ENCODE data around the gene PLCB4.

Gene PLCB4

DNA sequence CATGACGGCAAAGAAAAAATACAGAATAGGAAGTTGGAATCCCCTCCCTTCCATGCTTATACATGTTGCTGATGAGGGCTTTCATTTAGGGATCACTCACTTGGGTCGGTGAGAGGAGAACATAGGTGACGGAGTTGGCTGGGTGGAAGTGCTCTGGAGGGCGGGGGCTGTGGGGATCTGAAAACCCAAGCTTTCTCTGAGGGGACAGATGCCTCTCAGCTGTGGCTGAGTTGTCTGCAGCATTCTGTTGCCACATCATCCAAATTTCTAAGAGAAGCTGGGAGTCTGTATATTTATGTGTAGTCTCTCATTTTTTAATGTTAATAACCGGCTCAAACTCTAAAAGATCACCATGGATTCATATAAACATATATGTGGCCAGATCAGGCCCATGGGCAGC is 141.5 kb downstream of the PLCB4 start:
- no peak overlapping the region for H3K27ac Mint-ChIP-seq
- H3K27me3 Mint-ChIP-seq, result no peaks in the 10 kb centered on the region
- ATAC-seq (no peak), DNase-seq (no peak)
- H3K9me3 Mint-ChIP-seq, result no peaks in the 10 kb centered on the region
- no peaks in the 10 kb centered on the region for H3K4me1 Mint-ChIP-seq
- H3K4me3 Mint-ChIP-seq, result no peak overlapping the region
- no peaks in the 10 kb centered on the region for H3K36me3 Mint-ChIP-seq (ENCODE audit: low read depth)

DNA sequence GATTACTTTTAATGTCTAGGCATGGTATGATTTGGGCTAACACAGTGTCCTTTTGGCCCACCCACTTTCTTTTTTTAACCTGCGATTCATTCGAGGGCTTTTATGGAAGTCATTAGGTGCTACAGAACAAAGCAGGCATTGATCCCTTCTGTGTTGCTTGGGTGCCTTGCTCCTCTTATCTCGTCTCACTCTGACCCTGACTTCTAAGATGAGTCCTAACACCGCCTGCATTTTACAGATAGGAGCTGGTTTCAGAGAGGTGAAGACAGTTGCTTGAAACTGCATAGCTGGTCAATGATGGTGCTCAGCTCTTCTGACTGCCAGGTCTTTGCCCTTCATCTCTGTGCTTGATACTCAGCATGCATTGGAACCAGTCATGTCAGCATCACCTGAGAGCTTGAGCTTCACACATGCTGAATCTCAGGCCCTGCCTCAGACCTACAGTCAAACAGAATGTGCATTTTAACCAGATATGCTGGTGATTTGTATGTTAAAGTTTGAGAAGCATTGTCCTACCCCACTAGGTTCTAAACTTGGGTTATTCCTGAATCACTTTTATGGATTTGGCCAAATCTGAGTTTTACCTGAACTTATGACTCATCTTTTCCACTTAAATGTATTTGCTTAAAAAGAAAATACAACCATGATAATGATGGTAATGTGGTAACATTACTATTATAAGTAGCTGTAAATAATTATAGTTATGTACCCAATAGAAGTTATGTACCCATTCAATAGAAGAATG is 142.3 kb downstream of the PLCB4 start:
- no peak overlapping the region for H3K4me3 Mint-ChIP-seq
- no peaks in the 10 kb centered on the region for H3K4me1 Mint-ChIP-seq
- ATAC-seq, result no peak
- H3K27ac Mint-ChIP-seq, result no peak overlapping the region
- peaks cover 4% of the 10 kb centered on the region for H3K9me3 Mint-ChIP-seq
- no peaks in the 10 kb centered on the region for H3K36me3 Mint-ChIP-seq (ENCODE audit: low read depth)
- no peak for DNase-seq
- no peaks in the 10 kb centered on the region for H3K27me3 Mint-ChIP-seq

DNA sequence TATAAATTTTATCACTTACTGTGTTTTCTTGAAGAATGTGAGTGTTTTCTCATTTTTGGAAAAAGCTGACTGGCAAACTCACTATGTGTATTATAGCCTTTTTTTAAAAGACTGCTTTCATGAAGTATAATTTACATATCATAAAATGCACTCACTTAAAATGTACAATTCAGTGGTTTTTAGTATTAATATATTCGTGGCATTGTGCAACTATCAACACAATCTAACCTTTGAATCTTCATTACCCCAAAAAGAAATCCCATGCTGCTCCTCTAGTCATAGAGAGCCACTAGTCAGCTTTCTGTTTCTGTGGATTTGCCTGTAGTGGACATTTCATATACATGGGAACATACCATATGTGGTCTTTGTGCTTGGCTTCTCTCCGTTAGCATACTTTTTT is 143.8 kb downstream of the PLCB4 start:
- Mint-ChIP-seq H3K36me3 (ENCODE audit: low read depth) (no peaks in the 10 kb centered on the region), H3K4me1 (no peaks in the 10 kb centered on the region), H3K27me3 (no peaks in the 10 kb centered on the region), H3K27ac (no peak overlapping the region), H3K4me3 (no peak overlapping the region), H3K9me3 (peaks cover 8% of the 10 kb centered on the region)
- ATAC-seq, result no peak
- DNase-seq, result no peak

DNA sequence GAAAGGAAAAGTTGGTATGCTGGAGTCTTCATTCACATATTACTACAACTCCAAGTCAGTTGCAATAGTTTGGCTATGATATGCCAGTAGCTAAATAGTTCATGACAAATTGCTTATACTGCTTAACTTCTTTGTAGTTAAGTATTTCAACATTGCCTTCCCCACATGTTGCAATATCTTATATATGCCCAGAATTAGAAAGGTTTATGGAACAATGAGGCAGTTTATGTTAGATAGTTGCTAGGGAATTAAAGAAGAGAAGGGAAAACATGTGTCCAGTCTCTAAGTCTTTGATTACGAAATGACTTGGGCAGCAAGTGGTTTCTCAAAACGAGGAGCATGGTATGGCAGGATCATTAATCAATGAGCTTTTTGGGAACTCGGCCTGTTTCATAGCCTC is 145.8 kb downstream of the PLCB4 start:
- Mint-ChIP-seq H3K4me3 (no peak overlapping the region), H3K36me3 (ENCODE audit: low read depth) (no peaks in the 10 kb centered on the region), H3K27ac (no peak overlapping the region), H3K9me3 (peaks cover 8% of the 10 kb centered on the region), H3K4me1 (no peaks in the 10 kb centered on the region), H3K27me3 (no peaks in the 10 kb centered on the region)
- ATAC-seq (no peak), DNase-seq (no peak)

DNA sequence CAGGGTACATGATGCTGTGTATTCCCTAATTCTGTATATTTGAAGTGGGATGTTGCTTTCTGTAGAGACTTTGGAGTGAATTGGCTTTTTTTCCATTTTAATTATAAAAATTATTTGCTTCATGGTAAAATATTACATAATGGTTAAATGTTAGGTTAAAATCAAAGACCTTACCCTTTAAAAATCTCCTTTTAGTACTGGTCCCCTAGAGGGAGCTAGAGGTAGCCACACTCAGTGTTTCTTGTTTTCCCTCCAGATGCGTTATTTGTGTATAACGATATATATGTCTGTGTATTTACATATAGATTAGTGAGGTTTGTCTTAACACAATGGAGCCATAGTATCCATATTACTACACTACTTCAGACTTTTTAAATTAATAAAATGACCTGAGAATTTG is 146.7 kb downstream of the PLCB4 start:
- no peak overlapping the region for H3K27ac Mint-ChIP-seq
- ATAC-seq (no peak), DNase-seq (no peak)
- no peak overlapping the region for H3K4me3 Mint-ChIP-seq
- no peaks in the 10 kb centered on the region for H3K27me3 Mint-ChIP-seq
- peaks cover 8% of the 10 kb centered on the region for H3K9me3 Mint-ChIP-seq
- no peaks in the 10 kb centered on the region for H3K4me1 Mint-ChIP-seq
- no peaks in the 10 kb centered on the region for H3K36me3 Mint-ChIP-seq (ENCODE audit: low read depth)

DNA sequence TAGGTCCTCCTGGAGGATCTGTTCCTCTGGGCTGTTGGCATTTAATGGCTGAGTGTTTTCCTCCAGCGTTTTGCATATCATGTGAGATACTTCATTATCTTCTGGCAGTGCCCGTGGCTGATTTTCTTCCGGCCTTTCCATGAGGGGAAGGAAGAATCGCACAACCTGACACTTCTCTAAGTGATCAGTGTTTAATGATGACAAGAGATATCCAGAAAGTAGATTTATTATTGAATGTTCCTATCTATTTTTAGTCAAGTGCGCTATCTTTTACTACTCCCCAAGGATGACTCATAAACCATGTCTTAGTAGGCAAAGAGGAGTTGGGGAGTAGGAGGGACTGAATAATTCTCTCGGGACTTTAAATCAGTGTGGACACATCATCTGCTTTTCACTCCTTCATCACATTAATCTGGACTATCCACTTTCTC is 149.7 kb downstream of the PLCB4 start:
- H3K4me1 Mint-ChIP-seq, result no peaks in the 10 kb centered on the region
- H3K4me3 Mint-ChIP-seq, result no peak overlapping the region
- H3K9me3 Mint-ChIP-seq, result peaks cover 8% of the 10 kb centered on the region
- no peaks in the 10 kb centered on the region for H3K27me3 Mint-ChIP-seq
- ATAC-seq, result no peak
- DNase-seq, result no peak
- no peak overlapping the region for H3K27ac Mint-ChIP-seq
- no peaks in the 10 kb centered on the region for H3K36me3 Mint-ChIP-seq (ENCODE audit: low read depth)

DNA sequence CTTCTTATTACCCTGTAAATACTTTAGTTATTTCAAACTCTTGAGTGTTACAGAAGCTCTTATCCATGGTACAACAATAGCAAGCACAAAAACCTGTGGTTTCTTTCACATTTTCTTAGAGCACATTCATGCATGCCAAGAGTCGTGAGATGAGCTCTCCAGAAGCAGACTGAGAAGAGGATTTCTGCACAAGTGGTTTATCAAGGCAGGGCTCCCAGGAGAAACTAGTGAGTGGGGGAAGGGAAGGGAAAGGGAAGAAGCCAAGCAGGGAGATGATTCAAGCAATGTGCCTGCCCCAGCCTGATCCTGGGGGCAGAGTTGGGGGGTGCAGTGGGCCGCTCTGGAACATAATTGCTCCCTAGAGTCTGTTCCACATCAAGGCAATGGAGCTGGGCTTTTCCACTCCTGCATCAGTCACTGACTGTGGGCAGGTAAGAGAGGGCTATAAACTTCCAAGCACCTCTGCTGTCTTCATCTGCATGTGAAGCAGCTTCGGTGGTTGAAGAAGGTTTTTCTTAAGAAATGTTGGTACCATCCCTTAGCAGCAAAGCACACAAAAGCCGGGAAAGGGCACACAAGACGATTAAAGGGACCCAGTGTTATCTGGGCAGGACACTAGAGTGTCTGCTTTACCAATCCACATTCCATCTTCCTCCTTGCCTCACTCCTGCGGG is 152.1 kb downstream of the PLCB4 start:
- ATAC-seq, result no peak
- no peaks in the 10 kb centered on the region for H3K27me3 Mint-ChIP-seq
- H3K36me3 Mint-ChIP-seq (ENCODE audit: low read depth), result no peaks in the 10 kb centered on the region
- H3K27ac Mint-ChIP-seq, result no peak overlapping the region
- no peak overlapping the region for H3K4me3 Mint-ChIP-seq
- no peaks in the 10 kb centered on the region for H3K4me1 Mint-ChIP-seq
- peaks cover 4% of the 10 kb centered on the region for H3K9me3 Mint-ChIP-seq
- DNase-seq, result no peak

DNA sequence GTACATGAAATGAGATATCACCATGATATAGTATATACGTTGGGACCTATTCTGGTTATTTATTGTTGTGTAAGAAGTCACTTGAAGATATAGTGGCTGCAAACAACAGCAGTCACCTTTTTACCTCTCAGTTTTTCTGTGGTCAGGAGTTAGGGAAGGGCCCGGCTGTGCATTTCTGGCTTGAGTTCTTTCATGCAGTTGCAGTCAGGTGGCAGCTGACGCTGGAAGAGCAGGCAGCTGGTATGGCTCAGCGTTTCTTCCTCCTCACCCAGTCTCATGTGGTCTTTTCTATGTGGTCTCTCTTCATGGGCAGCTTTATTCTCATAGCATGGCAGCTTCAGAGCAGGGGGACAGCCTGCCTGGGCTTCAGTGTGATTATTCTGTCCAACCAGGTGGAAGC is 154.4 kb downstream of the PLCB4 start:
- Mint-ChIP-seq H3K4me3 (no peak overlapping the region), H3K4me1 (no peaks in the 10 kb centered on the region), H3K9me3 (no peaks in the 10 kb centered on the region), H3K36me3 (ENCODE audit: low read depth) (no peaks in the 10 kb centered on the region), H3K27me3 (no peaks in the 10 kb centered on the region), H3K27ac (no peak overlapping the region)
- ATAC-seq, result no peak
- no peak for DNase-seq

DNA sequence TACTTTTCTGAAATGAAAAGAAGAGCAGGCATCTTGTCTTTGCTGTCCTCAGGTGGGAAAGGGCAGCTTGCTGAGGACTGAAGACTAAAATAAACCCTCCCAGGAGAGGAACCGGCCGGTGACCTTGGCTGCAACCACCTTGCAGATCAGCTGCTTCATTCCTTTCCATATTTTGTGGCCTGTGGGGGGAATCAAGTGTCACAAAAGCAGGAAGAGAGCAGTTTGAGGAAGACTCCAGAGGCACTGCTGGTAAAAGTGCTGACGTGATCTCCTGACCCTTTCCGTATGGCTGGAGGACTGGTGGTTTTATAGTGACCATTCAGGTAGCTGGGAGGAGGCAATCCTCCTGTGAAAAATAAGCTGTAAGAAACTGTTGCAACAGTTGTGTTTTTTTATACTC is 157.0 kb downstream of the PLCB4 start:
- H3K27me3 Mint-ChIP-seq, result no peaks in the 10 kb centered on the region
- no peak for DNase-seq
- no peaks in the 10 kb centered on the region for H3K36me3 Mint-ChIP-seq (ENCODE audit: low read depth)
- no peak for ATAC-seq
- H3K27ac Mint-ChIP-seq, result no peak overlapping the region
- H3K4me1 Mint-ChIP-seq, result no peaks in the 10 kb centered on the region
- no peak overlapping the region for H3K4me3 Mint-ChIP-seq
- no peaks in the 10 kb centered on the region for H3K9me3 Mint-ChIP-seq

DNA sequence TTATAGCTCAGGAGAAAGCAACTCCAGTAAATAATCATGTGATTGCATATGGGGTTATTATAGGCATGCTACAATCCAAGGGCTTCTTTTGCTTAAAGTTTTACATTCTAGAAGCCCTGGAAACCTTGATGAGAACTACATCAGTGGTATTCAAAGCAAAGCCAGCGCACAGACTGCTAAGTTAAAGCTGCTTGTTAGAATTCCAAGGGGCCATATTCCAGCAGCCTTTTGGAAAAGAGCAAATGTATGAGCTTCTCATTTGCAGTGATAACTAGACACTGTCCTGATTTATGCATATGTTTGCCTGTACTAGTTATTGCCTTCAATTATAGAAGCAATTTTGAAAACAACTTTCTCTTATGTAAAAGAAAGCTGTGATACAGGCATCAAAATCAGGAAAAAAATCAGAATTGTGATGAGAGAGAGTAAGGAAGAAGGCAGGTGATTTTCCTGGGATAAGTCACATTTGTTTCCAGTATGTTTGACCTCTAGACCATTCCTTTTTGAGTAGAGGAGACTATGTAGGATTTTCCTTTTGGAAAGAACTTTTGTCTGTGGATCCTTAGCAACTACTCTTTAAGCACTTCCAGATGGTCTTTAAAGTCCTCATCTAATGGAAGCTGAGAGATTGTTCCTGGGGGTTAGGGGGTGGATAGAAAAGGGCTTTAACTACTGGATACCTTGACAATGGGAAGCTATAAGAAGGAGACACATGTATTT is 159.2 kb downstream of the PLCB4 start:
- H3K9me3 Mint-ChIP-seq, result no peaks in the 10 kb centered on the region
- H3K27me3 Mint-ChIP-seq, result no peaks in the 10 kb centered on the region
- ATAC-seq (no peak), DNase-seq (no peak)
- no peak overlapping the region for H3K27ac Mint-ChIP-seq
- H3K4me3 Mint-ChIP-seq, result no peak overlapping the region
- no peaks in the 10 kb centered on the region for H3K4me1 Mint-ChIP-seq
- no peaks in the 10 kb centered on the region for H3K36me3 Mint-ChIP-seq (ENCODE audit: low read depth)

DNA sequence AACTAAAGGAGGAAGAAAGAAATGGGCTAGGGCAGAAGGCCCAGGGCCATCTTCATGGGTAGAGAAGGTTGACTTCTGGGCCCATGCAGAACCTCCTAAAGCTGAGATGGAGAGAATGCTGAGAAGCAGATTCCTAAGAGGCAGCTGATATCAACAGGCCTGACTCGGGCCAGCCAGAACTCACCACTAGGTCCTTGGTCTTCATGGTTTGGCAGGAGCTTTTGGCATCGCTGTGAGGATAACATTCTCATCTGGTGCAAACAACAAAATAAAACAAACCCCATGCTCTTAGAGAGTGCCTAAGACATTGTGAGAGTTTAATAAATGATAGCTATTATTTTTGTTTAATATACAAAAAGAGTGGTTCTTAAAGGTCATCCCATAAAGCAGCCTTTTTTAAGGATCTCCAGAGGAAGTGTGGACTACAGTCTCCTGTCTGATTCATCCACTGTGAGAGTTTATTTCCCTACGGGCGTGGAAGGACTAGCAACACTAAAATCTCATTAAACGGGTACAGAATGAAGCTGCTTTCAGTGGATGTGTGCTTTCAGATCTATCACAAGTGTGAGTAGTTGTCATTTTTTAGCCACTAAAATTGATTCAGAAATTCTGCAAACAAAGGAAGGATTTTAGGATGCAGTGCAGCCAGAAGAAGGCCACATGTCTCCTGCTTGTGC is 160.0 kb downstream of the PLCB4 start:
- DNase-seq, result no peak
- Mint-ChIP-seq H3K27me3 (no peaks in the 10 kb centered on the region), H3K27ac (no peak overlapping the region), H3K4me1 (no peaks in the 10 kb centered on the region), H3K4me3 (no peak overlapping the region), H3K36me3 (ENCODE audit: low read depth) (no peaks in the 10 kb centered on the region), H3K9me3 (no peaks in the 10 kb centered on the region)
- ATAC-seq, result no peak

DNA sequence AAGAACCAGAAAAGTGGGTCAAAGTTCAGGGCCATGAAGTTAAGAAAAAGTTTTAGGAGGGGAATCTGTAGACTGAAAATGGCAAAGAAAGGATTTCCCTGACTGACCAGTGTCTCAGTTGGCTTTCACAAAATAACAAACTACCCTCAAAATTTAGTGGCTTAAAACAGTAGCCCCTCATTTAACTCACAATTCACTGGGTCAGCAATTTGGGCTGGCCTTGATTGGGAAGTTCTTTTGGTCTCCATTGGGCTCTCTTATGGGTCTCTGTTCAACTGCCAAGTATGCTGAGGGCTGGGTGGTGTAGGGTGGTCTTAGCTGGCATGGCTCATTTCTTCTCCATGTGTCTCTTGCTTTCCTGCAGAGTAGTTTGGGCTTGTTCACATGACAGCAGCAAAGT is 161.5 kb downstream of the PLCB4 start:
- H3K27me3 Mint-ChIP-seq, result no peaks in the 10 kb centered on the region
- no peak for DNase-seq
- H3K27ac Mint-ChIP-seq, result no peak overlapping the region
- no peak overlapping the region for H3K4me3 Mint-ChIP-seq
- H3K9me3 Mint-ChIP-seq, result no peaks in the 10 kb centered on the region
- H3K4me1 Mint-ChIP-seq, result no peaks in the 10 kb centered on the region
- H3K36me3 Mint-ChIP-seq (ENCODE audit: low read depth), result no peaks in the 10 kb centered on the region
- no peak for ATAC-seq

DNA sequence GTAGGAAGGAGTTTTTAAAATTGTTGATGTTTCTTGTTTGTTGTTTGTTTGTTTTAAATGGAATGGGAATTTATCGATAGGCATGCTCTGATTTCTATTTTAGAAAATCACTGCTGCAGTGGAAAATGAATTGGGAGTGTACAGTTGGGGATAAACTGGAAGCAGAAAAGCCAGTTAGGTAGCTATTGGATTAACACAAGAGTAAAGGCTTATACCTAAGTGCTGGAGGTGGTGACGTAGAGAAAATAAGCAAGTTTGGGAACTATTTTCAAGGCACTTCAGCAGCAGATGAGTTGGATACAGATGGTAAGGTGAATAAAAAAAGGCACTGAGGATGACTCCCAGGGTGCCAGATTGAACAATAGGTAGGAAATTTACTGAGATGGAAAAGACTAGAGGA is 164.9 kb downstream of the PLCB4 start:
- no peak for ATAC-seq
- no peaks in the 10 kb centered on the region for H3K27me3 Mint-ChIP-seq
- no peaks in the 10 kb centered on the region for H3K4me1 Mint-ChIP-seq
- no peaks in the 10 kb centered on the region for H3K9me3 Mint-ChIP-seq
- no peak overlapping the region for H3K4me3 Mint-ChIP-seq
- H3K36me3 Mint-ChIP-seq (ENCODE audit: low read depth), result no peaks in the 10 kb centered on the region
- H3K27ac Mint-ChIP-seq, result no peak overlapping the region
- DNase-seq, result no peak

DNA sequence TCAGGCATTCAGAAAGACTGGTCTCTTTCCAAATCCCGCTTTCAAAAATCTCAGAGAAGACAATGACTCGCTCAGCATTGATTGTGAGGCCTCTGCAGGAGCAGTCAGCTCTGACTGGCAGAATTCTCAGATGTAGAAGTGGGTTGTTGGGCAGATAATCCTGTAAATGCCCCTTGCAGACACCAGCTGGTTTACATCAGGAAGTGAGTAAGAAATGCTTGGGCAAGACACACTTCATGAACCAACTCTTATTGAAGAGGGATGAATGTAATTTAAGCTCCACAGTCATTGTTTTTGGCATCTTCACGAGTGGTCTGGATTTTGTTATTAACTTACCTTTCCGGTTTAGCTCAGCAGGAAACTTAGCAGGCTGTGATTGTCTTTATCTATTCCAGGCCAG is 166.6 kb downstream of the PLCB4 start:
- no peak overlapping the region for H3K4me3 Mint-ChIP-seq
- no peaks in the 10 kb centered on the region for H3K4me1 Mint-ChIP-seq
- no peak for DNase-seq

DNA sequence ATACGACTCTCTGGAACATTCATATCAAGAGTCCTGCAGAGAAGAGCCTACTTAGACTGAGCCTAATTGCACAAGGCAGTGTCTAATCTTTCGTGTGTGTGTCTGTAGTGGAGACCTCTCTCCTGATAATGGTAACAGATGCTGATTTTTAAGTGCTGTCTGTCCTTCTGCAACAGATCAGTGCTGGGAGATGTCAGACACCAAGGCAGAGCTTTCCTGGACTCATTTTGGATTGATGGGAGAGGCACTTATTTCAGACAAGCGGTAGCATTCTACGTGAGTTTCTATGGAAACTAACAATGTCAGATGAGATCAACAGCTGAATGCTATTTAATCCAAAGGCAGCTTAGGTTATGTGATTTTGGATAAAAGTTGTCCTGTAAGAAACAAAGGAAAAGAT is 167.6 kb downstream of the PLCB4 start:
- Mint-ChIP-seq H3K36me3 (ENCODE audit: low read depth) (no peaks in the 10 kb centered on the region), H3K4me3 (no peak overlapping the region), H3K9me3 (no peaks in the 10 kb centered on the region)

More for the DNA sequence above, 166.6 kb downstream of the PLCB4 start:
- H3K27ac Mint-ChIP-seq, result no peak overlapping the region
- no peaks in the 10 kb centered on the region for H3K27me3 Mint-ChIP-seq
- no peak for ATAC-seq
- no peaks in the 10 kb centered on the region for H3K9me3 Mint-ChIP-seq
- no peaks in the 10 kb centered on the region for H3K36me3 Mint-ChIP-seq (ENCODE audit: low read depth)

More for the DNA sequence above, 167.6 kb downstream of the PLCB4 start:
- ATAC-seq, result no peak
- Mint-ChIP-seq H3K27me3 (no peaks in the 10 kb centered on the region), H3K4me1 (no peaks in the 10 kb centered on the region), H3K27ac (no peak overlapping the region)
- no peak for DNase-seq

All from activated naive CD8-positive, alpha-beta T cell treated with anti-CD3 and anti-CD28 coated beads, Interleukin-2, amount 50 U/mL, for 24 hours (primary cell).